Subcutaneous adipose tissue (tissue), 4 donors: ENCODE measurements around the gene CDC42BPG. TPM values are rescaled to one million over a fixed set of nuclear protein-coding genes. Genes with fewer than 3 reads are reported as not detected.

ENCODE experiments used
- CTCF ChIP-seq: fragments of 450-650 bp; IDR thresholded peaks from one replicate; pipeline ENCODE4 v1.5.1; 2016; ENCODE audit warnings: low read depth, mild to moderate bottlenecking, control low read depth, antibody characterized with exemption, moderate library complexity
- total RNA-seq, 4 donors: library from RNA; depleted of rRNA; stranded (reverse); fragments of >200 nt; gene quantifications; one replicate each; pipeline ENCODE4 v1.1.0, GENCODE V29; 2016

The CDC42BPG gene
- total RNA-seq, 4 donors from 2014 or later: 0.17 to 0.38 (median 0.22) TPM; not detected in 1

- TF ChIP-seq CTCF: no peak
Measured at GRCh38 chr11:64868904-64869570, 24.6 kb upstream of the CDC42BPG start.

GRCh38 chr11:64867748-64868462, 23.5 kb upstream of the CDC42BPG start:
- no peak for TF ChIP-seq CTCF

GRCh38 chr11:64866173-64866491, 21.7 kb upstream of the CDC42BPG start:
- TF ChIP-seq CTCF: no peak

- TF ChIP-seq CTCF: no peak
Measured at GRCh38 chr11:64865286-64866172, 21.1 kb upstream of the CDC42BPG start.

- TF ChIP-seq CTCF: no peak
Measured at GRCh38 chr11:64864473-64865285, 20.2 kb upstream of the CDC42BPG start.

- TF ChIP-seq CTCF: no peak
Measured at GRCh38 chr11:64864135-64864472, 19.7 kb upstream of the CDC42BPG start.
